Cardiac fibroblast (primary cell): Measurements from ENCODE around the gene ICOS.
"Not testable (repeated sequence)": the region's sequence is repeated elsewhere in the genome, so short reads cannot be mapped to it uniquely, and the experiment has no call there.

Experiments used
- DNase-seq, 2 donors: peaks; one replicate each; pipeline versions ENCODE4 v3.0.0 to v3.0.0-alpha.2; 2010; ENCODE audit warnings: low read depth in 2 of 2
- H3K4me3 ChIP-seq, 2 donors: replicated peaks in 1 of 2; 1 replicate in 1 of 2; 2 replicates in 1 of 2; pipeline ENCODE4 v1.5.1; 2011; ENCODE audit warnings: low read depth in 2 of 2, low read length in 2 of 2, mild to moderate bottlenecking in 2 of 2, moderate library complexity in 1 of 2
- CTCF ChIP-seq: IDR thresholded peaks from one replicate; pipeline ENCODE4 v1.5.1; 2011; ENCODE audit warnings: low read depth, mild to moderate bottlenecking, low read length, inconsistent platforms

ICOS gene

GRCh38 chr2:203971251-203971650 lies 34.7 kb downstream of the ICOS start:
- TF ChIP-seq CTCF = no peak

GRCh38 chr2:203972066-203972465 lies 35.5 kb downstream of the ICOS start:
- TF ChIP-seq CTCF = no peak
- no peak for DNase-seq
- no peak overlapping the region for H3K4me3 ChIP-seq

More at GRCh38 chr2:203971251-203971650, 34.7 kb downstream of the ICOS start:
- H3K4me3 ChIP-seq = no peak overlapping the region
- DNase-seq = no peak

GRCh38 chr2:203973000-203973399 lies 36.4 kb downstream of the ICOS start:
- TF ChIP-seq CTCF = no peak
- no peak overlapping the region for H3K4me3 ChIP-seq
- no peak for DNase-seq

- no peak for TF ChIP-seq CTCF
- no peak overlapping the region for H3K4me3 ChIP-seq
- no peak for DNase-seq
Observed at GRCh38 chr2:203973676-203974075, 37.1 kb downstream of the ICOS start.

GRCh38 chr2:203975912-203976311 lies 39.3 kb downstream of the ICOS start:
- no peak for TF ChIP-seq CTCF
- no peak overlapping the region for H3K4me3 ChIP-seq
- DNase-seq = no peak

- no peak overlapping the region for H3K4me3 ChIP-seq
- no peak for DNase-seq
- TF ChIP-seq CTCF = no peak
Observed at GRCh38 chr2:203982276-203982675, 45.7 kb downstream of the ICOS start.

GRCh38 chr2:203983064-203983715 lies 46.6 kb downstream of the ICOS start:
- no peak overlapping the region for H3K4me3 ChIP-seq
- DNase-seq = no peak
- TF ChIP-seq CTCF = no peak

GRCh38 chr2:203985978-203986377 lies 49.4 kb downstream of the ICOS start:
- H3K4me3 ChIP-seq, DNase-seq: not testable (repeated sequence)
